HG02973 (cell line): Measurements from ENCODE around the gene IRX2.

Experiments used
- ATAC-seq: cut with Tn5 transposase; IDR thresholded peaks from one replicate; pipeline ENCODE4 v1.9.1; 2021; ENCODE audit warnings: moderate library complexity; ENCODE audit not compliant: unreplicated experiment

Gene IRX2

DNA sequence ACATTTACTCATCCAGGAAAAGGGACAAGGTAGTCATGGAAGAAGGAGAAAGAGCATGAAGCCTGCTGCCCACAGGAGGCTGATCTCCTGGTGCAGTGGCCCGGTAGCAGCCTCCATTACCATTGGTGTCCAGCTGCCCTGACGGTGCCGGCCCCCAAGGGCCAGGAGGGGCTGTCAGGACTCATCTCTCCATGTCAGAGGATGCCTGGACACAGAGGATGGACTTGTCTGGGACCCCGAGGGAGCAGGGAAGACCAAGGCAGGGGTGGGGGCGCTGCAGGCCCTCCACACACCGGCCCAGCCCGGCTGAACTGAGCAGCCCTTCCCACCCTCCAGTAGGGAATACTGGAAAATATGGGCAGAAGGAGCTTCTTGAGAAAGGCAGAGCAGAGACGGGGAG is 52.2 kb downstream of the IRX2 start:
- no peak for ATAC-seq

DNA sequence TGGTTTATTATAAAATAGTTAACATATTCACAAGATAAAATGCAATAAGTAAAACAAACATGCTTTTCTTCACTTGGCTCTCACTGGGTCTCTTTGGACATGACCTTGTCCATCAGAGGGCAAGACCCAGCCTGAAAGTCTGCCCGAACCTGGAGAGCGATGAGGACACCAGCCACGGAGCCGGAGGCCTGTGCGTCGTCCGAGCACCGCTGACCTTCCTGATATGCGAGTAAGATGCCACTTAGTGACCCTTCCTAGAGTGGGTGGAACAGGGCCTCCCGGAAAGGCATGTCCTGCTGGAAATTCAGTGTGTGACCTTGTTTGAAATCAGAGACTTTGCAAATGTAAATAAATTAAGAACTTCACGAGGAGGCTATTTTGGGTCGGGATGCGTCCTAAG is 52.9 kb downstream of the IRX2 start:
- no peak for ATAC-seq

DNA sequence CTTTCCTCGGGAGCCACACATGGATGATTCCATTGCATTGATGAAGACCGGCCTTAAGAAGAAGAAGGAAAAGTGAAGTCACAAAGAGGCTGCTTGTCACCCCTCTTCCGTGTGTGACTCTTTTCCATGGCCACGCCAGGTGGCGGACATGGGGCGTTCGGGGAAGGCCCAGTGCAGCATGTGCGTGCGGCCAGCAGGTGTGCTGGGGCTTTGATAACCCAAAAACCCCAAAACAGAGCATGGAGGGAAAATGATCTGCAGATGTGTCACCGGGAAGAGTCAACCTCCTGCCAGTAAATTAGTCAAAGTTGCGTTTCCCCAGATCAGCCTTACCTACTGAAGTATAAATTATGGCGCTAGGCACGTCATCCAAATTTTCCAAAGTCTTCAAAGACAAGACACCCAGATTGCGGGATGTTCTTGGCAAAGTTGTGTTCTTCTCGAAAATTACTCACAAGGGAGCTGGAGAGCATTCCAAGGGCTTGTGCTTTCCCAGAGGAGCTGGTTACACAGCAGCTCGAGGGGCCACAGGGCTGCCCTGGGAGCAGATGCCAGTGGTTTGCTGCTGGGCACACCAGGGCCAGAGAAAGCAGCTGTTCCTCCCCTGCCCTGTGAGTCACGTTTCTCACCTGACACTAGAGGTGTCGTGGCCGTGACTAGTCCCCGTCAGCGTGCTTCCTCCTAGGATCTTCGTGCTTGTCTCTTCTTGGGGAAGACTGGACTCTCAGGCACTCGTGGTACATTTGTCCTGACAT is 53.9 kb downstream of the IRX2 start:
- ATAC-seq, result no peak

DNA sequence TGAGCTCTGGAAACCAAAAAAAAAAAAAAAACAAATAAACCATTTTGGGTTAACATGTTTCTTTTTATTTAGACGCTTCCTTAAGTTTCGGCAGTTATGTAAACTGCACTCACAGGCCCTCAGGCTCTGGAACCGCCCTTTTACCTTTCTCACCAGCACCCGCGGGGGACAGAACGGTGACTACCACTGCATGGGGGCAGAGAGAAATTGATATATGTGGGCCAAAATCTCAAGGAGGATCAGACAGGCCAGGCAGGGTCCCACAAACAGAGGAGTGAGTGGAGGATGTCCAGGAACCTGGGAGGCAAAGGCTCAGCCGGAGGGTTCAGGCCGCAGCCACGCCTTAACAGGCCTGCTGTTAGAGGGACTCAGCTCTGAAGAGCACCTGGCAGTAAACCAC is 54.4 kb downstream of the IRX2 start:
- ATAC-seq, result no peak
